Mucosa of rectum (tissue), 2 donors: ENCODE measurements around the gene HOXA3.

Experiments used
- H3K27ac ChIP-seq, 2 donors: one replicate each; pipeline ENCODE4 v1.7.0; 2013; ENCODE audit warnings: inconsistent platforms in 2 of 2, low read depth in 2 of 2, low read length in 2 of 2
- H3K27me3 ChIP-seq, 2 donors: one replicate each; pipeline ENCODE4 v1.7.0; 2013; ENCODE audit warnings: low read length in 2 of 2; ENCODE audit not compliant: control insufficient read depth in 2 of 2, insufficient read depth in 2 of 2
- H3K36me3 ChIP-seq, 2 donors: one replicate each; pipeline ENCODE4 v1.7.0; 2013; ENCODE audit warnings: low read length in 2 of 2; ENCODE audit not compliant: control insufficient read depth in 2 of 2, insufficient read depth in 2 of 2
- H3K4me1 ChIP-seq, 2 donors: one replicate each; pipeline ENCODE4 v1.7.0; 2013; ENCODE audit warnings: low read length in 2 of 2, mild to moderate bottlenecking in 1 of 2; ENCODE audit not compliant: control insufficient read depth in 2 of 2, insufficient read depth in 2 of 2
- H3K4me3 ChIP-seq, 2 donors: one replicate each; pipeline ENCODE4 v1.7.0; 2013; ENCODE audit warnings: low read length in 2 of 2
- H3K9ac ChIP-seq, 2 donors: one replicate each; pipeline ENCODE4 v1.7.0; 2013; ENCODE audit warnings: low read length in 2 of 2, low read depth in 1 of 2, mild to moderate bottlenecking in 1 of 2
- H3K9me3 ChIP-seq, 2 donors: one replicate each; pipeline ENCODE4 v1.7.0; 2013; ENCODE audit warnings: low read length in 2 of 2; ENCODE audit not compliant: control insufficient read depth in 2 of 2
- donor health status: healthy.
- donor health status: Normal muscosa, but diverticular disease.

HOXA3 gene

DNA sequence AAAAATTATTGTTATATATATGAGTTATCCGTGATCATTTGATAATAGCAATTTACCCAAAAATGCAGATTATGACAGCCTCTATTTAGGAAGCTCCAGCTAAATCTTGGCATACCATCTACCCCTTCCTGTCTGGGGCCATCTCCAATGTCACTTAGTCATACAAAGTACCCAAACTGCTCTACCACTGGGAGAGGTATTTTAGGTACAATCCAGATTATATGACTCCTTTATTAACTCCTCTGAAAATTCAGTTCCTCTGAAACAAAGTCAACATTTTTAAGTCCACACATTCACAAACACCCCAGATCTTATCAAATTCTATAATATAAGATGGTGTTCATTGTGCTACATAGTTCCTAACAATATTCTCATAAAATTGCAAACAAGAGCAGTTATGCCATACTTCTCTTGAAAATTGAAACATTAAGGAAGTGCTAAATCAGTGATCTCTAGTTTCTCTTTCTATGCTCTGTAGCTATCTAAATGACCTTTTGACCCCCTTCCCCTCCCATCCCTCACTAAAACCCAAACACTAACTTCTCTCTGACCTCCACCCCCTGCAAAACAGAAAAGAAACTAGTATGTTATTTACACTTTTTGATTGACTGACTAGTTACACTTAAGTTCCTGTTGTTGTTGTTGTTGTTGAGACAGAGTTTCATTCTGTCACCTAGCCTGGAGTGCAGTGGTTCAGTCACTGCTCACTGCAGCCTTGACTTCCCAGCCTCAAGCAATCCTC lies 73.0 kb downstream of the HOXA3 start:
- Histone ChIP-seq H3K27ac (no peak overlapping the region), H3K36me3 (no peaks in the 10 kb centered on the region), H3K9ac (no peak overlapping the region), H3K9me3 (no peaks in the 10 kb centered on the region), H3K4me1 (peaks cover 0 to 2% of the 10 kb centered on the region in 2 donors), H3K27me3 (no peaks in the 10 kb centered on the region), H3K4me3 (no peak overlapping the region)

GRCh38 chr7:27078616-27079233 lies 73.7 kb downstream of the HOXA3 start:
- Histone ChIP-seq H3K4me3 (no peak overlapping the region), H3K27me3 (no peaks in the 10 kb centered on the region), H3K4me1 (peaks cover 0 to 2% of the 10 kb centered on the region in 2 donors), H3K9ac (no peak overlapping the region), H3K36me3 (no peaks in the 10 kb centered on the region), H3K27ac (no peak overlapping the region), H3K9me3 (no peaks in the 10 kb centered on the region)

- Histone ChIP-seq H3K4me3 (no peak overlapping the region), H3K9ac (no peak overlapping the region), H3K27me3 (no peaks in the 10 kb centered on the region), H3K36me3 (no peaks in the 10 kb centered on the region), H3K27ac (no peak overlapping the region), H3K4me1 (no peaks in the 10 kb centered on the region), H3K9me3 (no peaks in the 10 kb centered on the region)
These were observed 79.3 kb downstream of the HOXA3 start for GRCh38 chr7:27073076-27073475.

- H3K27me3 ChIP-seq, result no peaks in the 10 kb centered on the region
- no peak overlapping the region for H3K27ac ChIP-seq
- H3K9ac ChIP-seq, result no peak overlapping the region
- H3K4me3 ChIP-seq, result no peak overlapping the region
- no peaks in the 10 kb centered on the region for H3K9me3 ChIP-seq
- no peaks in the 10 kb centered on the region for H3K4me1 ChIP-seq
- H3K36me3 ChIP-seq, result no peaks in the 10 kb centered on the region
These were observed 80.6 kb downstream of the HOXA3 start for GRCh38 chr7:27071622-27072390.

GRCh38 chr7:27068259-27068658 lies 84.1 kb downstream of the HOXA3 start:
- Histone ChIP-seq H3K27ac (no peak overlapping the region), H3K36me3 (no peaks in the 10 kb centered on the region), H3K9me3 (no peaks in the 10 kb centered on the region), H3K4me3 (no peak overlapping the region), H3K9ac (no peak overlapping the region), H3K27me3 (no peaks in the 10 kb centered on the region), H3K4me1 (no peaks in the 10 kb centered on the region)

GRCh38 chr7:27066148-27066547 lies 86.2 kb downstream of the HOXA3 start:
- no peak overlapping the region for H3K9ac ChIP-seq
- no peaks in the 10 kb centered on the region for H3K27me3 ChIP-seq
- no peak overlapping the region for H3K27ac ChIP-seq
- no peaks in the 10 kb centered on the region for H3K4me1 ChIP-seq
- H3K4me3 ChIP-seq, result no peak overlapping the region
- no peaks in the 10 kb centered on the region for H3K9me3 ChIP-seq
- no peaks in the 10 kb centered on the region for H3K36me3 ChIP-seq

DNA sequence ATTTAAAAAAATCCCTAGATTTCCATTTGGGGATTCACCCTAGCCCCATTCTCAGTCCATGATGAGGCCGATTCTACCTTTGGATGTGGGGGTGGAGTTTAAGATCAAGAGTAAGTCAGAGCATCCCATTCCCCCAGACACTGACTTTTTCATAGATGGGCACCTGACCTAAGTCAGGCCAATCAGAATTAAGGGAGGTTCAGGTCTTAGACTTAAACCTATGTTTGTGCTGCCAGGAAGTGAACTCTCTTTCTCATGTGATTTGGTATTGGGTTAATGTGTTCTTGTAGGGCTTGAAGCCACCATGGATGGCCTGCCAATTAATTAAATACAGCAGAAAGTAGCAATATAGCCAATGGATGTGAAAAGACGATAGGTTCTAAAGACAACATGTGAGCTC lies 86.7 kb downstream of the HOXA3 start:
- no peak overlapping the region for H3K9ac ChIP-seq
- H3K27me3 ChIP-seq, result no peaks in the 10 kb centered on the region
- no peaks in the 10 kb centered on the region for H3K4me1 ChIP-seq
- no peak overlapping the region for H3K4me3 ChIP-seq
- no peaks in the 10 kb centered on the region for H3K9me3 ChIP-seq
- H3K36me3 ChIP-seq, result no peaks in the 10 kb centered on the region
- H3K27ac ChIP-seq, result no peak overlapping the region

- Histone ChIP-seq H3K36me3 (no peaks in the 10 kb centered on the region), H3K9me3 (no peaks in the 10 kb centered on the region), H3K4me3 (no peak overlapping the region), H3K4me1 (no peaks in the 10 kb centered on the region), H3K27me3 (no peaks in the 10 kb centered on the region), H3K9ac (no peak overlapping the region), H3K27ac (no peak overlapping the region)
These were observed 87.7 kb downstream of the HOXA3 start for GRCh38 chr7:27064661-27065060.

DNA sequence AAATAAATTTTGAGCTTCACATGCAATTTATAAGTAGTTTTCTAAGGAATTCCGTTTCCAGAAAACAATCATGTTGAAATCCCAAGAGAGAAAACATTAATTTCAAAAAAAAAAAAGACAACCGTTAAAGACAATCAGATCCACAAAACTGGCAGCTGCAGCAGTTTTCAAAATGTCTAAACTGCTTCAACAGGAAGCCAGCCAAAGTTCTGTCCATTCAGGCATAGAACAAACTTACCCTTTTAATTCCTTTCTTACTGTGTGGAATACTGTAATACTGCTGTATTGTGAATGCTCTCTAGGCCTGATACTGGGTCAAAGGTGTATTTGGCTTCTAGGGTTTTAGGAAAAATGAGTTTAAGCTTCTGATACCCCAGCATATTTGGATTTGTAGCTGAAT lies 88.2 kb downstream of the HOXA3 start:
- no peaks in the 10 kb centered on the region for H3K27me3 ChIP-seq
- no peaks in the 10 kb centered on the region for H3K36me3 ChIP-seq
- H3K9me3 ChIP-seq, result no peaks in the 10 kb centered on the region
- no peak overlapping the region for H3K27ac ChIP-seq
- H3K4me3 ChIP-seq, result no peak overlapping the region
- no peaks in the 10 kb centered on the region for H3K4me1 ChIP-seq
- no peak overlapping the region for H3K9ac ChIP-seq

DNA sequence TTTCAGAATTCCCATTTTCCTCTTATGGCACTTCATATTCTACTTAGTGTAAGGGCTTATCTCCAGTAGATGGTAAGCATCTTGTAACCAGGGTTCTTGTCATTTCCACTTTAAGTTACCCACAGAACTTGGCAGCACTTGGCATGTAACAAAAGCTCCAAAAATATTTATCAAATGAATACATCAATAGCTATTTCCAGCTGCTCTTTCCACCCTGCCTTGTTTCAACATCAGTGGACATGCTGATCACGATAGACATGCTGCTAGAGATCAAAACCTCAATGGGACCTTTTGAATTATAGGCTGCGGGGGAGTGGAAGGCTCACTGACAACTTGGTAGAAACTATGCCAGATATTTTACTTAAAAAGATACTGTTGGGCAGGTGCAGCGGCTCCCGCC lies 89.4 kb downstream of the HOXA3 start:
- Histone ChIP-seq H3K9ac (no peak overlapping the region), H3K27me3 (no peaks in the 10 kb centered on the region), H3K4me1 (no peaks in the 10 kb centered on the region), H3K27ac (no peak overlapping the region), H3K36me3 (no peaks in the 10 kb centered on the region), H3K4me3 (no peak overlapping the region), H3K9me3 (no peaks in the 10 kb centered on the region)
